Testis (tissue), 2 donors: ENCODE results near the gene MAP1LC3C.

Experiments
- CTCF ChIP-seq, 3 experiments: fragments of 450-650 bp in 2 of 3; fragments of 200-600 bp in 1 of 3; sonication (generic) in 1 of 3; IDR thresholded peaks; one replicate each; pipeline ENCODE4 v1.5.1; 2016 to 2019; ENCODE audit warnings: antibody characterized with exemption in 3 of 3, mild to moderate bottlenecking in 2 of 3, moderate library complexity in 1 of 3
- POLR2A ChIP-seq: fragments of 450-650 bp; IDR thresholded peaks from one replicate; pipeline ENCODE4 v1.6.1; 2017; ENCODE audit warnings: antibody characterized with exemption, mild to moderate bottlenecking, moderate library complexity

DNA sequence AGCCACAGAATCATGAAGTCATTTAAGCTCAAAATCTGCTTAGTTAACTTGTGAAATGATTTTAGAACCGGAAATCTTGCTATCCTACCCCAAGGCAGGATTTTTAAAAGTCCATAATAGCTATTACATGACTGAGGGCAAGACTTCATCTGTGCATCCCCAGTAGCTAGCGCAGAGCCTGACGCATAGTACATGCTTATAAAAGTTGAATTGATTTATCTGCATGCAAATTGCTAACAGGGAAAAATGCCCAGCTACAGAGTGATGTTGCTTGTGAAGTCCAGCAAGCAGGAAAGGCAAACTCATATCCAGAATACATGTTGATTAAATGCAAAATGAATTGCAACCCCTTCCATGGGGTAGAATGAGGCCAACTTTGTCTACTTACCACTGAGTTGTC is 8.1 kb upstream of the MAP1LC3C start:
- no peak for TF ChIP-seq CTCF (IDR thresholded peaks at IDR 0.05)
- TF ChIP-seq POLR2A = no peak
